Stimulated activated CD8-positive, alpha-beta memory T cell treated with anti-CD3 and anti-CD28 coated beads, Interleukin-12 subunit alpha, Interleukin-12 subunit beta, amount 100 ng/mL, for 1 hour (primary cell): ENCODE results near the gene CTDNEP1.
A peak's percentile ranks its signal among the peaks of the same experiment; 100 is the strongest.

Source experiments
- DNase-seq: peaks from one replicate; pipeline ENCODE4 v3.0.0-alpha.2; 2020; ENCODE audit warnings: low read depth

The CTDNEP1 gene

GRCh38 chr17:7280519-7281073, 29.1 kb upstream of the CTDNEP1 start:
- peak; percentile 75 for DNase-seq

- DNase-seq, result no peak
Measured at GRCh38 chr17:7279448-7279847, 27.9 kb upstream of the CTDNEP1 start.

GRCh38 chr17:7266784-7267183, 15.2 kb upstream of the CTDNEP1 start:
- no peak for DNase-seq

GRCh38 chr17:7263801-7264078, 12.2 kb upstream of the CTDNEP1 start:
- no peak for DNase-seq

- DNase-seq, result no peak
Measured at GRCh38 chr17:7262935-7263800, 11.6 kb upstream of the CTDNEP1 start.

GRCh38 chr17:7262192-7262934, 10.8 kb upstream of the CTDNEP1 start, which contains the start of gene CLDN7:
Gene CLDN7 (minus strand): TSS chr17:7262478. CDS start chr17:7262043, 435 bp downstream.
- DNase-seq, result no peak

GRCh38 chr17:7261379-7262191, 10.1 kb upstream of the CTDNEP1 start:
- no peak for DNase-seq

GRCh38 chr17:7260651-7261378, 9.3 kb upstream of the CTDNEP1 start:
- no peak for DNase-seq

- DNase-seq, result no peak
Measured at GRCh38 chr17:7260151-7260550, 8.6 kb upstream of the CTDNEP1 start.

- DNase-seq, result no peak
Measured at GRCh38 chr17:7259555-7259889, 8.0 kb upstream of the CTDNEP1 start.

GRCh38 chr17:7258731-7259554, 7.4 kb upstream of the CTDNEP1 start:
- DNase-seq, result no peak

GRCh38 chr17:7256766-7257456, 5.4 kb upstream of the CTDNEP1 start:
- no peak for DNase-seq

- no peak for DNase-seq
Measured at GRCh38 chr17:7254511-7254910, 3.0 kb upstream of the CTDNEP1 start.

GRCh38 chr17:7253082-7253481, 1.5 kb upstream of the CTDNEP1 start:
- DNase-seq, result no peak

- peak; percentile 75 for DNase-seq
Measured at GRCh38 chr17:7252176-7253043, 876 bp upstream of the CTDNEP1 start, which contains the start of gene ELP5. Gene ELP5 (plus strand): TSS chr17:7252215. CDS start chr17:7252551, 336 bp downstream.

- no peak for DNase-seq
Measured at GRCh38 chr17:7250695-7251627, 573 bp downstream of the CTDNEP1 start.

GRCh38 chr17:7249830-7250229, 1.7 kb downstream of the CTDNEP1 start:
- no peak for DNase-seq

- DNase-seq, result no peak
Measured at GRCh38 chr17:7249214-7249613, 2.3 kb downstream of the CTDNEP1 start.
